NCI-H510A treated with DMSO at 0.1 percent for 48 hours (cell line): ENCODE results near the gene ALK.

Experiments
- DNase-seq: peaks from one replicate; lab custom pipeline; 2025; lab: John Stamatoyannopoulos, UW

Gene ALK

GRCh38 chr2:29485631-29486030, 435.8 kb downstream of the ALK start:
- DNase-seq: no peak

- DNase-seq: no peak
Measured at GRCh38 chr2:29485117-29485516, 436.3 kb downstream of the ALK start.

DNA sequence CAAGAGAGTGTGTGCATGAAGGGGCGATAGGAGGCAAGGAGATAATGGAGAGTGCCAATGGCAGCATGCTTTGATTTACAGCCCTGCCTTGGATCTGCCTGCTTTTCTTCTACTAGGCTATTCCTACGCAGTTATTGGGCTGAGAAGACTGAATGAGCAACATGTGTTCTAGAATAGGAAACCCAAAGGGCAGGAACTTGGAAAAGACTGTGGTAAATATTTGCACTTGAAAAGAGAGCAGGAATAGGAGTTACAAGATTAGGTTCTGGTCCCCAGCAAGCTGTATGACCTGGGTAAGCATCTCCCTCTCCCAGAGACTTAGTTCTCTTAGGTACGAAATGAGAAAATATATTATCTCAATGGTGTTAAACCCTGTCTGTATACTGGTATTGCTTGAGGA, 438.5 kb downstream of the ALK start:
- DNase-seq: no peak

- no peak for DNase-seq
Measured at GRCh38 chr2:29482348-29482747, 439.0 kb downstream of the ALK start.

DNA sequence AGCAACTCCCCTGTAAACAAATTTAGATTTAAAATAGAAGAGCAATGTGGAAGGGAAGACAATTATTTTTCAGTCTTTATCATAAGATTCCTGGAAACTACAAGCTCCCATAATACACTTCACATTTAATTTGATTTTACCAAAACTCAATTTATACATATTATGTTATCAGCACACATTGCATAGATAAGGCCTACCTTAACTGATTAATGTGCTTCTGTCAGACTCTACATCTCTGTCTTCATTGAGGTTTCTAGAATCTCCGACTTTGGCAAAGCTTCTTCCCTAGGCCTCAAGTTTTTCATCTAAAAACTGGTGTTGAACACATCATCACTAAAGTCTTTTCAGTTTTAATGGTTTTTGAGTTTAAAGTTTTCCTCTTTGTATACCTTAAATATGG, 440.1 kb downstream of the ALK start:
- no peak for DNase-seq

DNA sequence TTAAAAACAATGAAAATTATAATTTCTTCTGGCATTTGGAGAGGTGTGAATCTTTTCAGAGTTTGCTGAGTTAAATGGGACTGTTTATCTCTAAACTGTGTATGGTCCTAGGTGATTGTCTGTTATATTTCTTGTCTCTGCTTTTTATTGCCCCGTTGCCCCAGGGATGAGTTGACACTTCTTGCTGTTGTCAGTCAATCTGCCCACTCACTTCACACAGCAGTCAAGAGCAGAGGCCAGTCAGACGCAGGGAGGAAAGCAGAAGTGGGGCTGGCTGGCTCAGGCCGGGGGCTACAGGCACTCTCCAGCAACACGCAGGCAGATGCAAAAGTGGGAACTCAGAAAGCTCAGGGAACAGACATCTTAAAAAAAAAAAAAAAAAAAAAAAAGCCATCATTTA, 441.0 kb downstream of the ALK start:
- DNase-seq: no peak

DNA sequence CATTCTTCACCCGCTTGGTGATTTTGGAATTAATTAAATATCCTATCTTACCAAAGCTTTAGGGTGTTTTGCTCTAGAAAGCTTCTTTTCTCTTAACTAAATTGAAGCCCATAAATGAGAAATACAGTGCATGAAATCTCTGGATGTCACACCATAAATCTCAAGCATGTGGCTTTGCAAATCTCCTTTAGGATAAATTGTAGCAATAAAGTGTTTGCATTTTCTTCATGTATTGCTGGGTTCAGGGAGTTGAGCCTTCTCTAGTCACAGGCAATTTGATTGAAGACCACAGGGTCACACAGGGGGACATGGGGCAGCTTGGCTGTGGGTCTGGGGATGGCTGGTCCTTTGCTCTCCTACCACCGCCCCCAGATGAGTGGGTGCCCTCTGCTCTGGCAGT, 442.0 kb downstream of the ALK start:
- no peak for DNase-seq

DNA sequence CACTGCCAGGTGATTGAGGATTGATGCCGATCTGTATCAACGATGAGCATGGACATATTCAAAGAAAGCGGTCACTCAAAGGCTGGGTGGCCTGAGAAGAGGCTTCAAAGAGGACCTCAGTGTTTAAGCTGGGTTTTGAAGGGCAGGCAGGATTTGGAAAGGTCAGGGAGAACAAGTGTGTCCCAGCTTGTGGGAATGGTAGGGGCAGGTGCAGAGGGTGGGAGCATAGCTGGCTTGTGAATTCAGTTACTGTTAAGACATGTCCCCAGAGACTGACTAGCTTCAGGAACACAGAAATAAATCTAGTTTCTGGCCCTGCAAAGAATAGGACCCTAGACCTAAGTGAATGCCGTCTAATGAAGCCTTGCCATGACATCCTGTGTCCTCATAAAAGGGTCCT, 442.7 kb downstream of the ALK start:
- no peak for DNase-seq

DNA sequence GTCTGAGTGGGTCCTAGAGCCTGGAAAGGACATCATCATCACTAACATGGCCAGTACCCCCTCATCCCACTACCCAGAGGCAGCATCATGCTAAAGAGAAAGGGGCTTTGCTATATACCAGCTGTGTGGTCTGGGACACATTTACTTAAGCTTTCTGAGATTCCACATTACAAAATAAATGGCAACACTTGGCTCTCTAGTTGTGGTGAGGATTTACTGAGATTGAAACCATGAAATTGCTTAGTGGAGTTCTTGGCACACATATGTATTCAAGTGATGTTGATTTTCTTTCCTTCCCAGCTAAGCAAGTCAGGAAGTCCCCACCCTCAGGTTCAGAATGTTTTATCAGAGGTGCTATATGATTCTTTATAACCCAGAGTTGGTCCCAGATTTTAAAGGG, 444.2 kb downstream of the ALK start:
- no peak for DNase-seq

DNA sequence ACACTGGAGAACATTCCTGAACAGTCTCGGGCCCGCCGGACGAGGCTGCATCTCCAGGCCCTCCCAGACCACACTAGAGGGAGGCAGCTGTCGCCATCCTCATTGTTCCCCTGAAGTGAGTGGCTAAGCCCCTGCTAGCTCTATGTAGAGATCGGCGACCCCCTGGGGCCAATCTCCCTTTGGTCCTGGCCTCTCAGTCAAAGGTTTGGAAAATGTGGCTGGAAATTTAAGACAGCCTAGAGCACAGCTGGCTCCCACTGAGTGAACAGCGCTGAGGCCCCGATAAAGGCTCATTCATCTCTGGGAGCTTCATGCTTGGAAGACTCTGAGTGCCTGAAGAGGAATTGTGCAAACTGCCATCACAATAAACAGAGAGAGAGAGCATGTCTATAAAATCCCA, 445.9 kb downstream of the ALK start:
- DNase-seq: peak; percentile 46

DNA sequence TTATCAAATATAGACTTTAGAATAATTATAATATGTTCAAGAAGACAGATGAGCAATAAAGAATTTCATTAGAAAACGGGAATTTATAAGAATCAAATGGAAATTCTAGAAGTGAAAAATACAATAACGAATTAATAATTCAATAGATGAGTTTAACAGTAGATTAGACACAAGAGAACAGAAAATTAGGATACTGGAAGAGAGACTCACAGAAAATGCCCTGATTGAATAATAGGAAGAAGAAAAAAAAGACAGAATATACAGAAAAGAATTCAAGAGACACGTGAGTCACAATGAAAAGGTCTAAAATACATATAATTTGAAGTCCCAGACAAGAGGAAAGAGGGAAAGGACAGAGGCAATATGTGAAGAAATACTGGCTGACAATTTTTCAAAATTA, 451.4 kb downstream of the ALK start:
- DNase-seq: no peak

- no peak for DNase-seq
Measured at GRCh38 chr2:29469516-29469915, 451.9 kb downstream of the ALK start.

DNA sequence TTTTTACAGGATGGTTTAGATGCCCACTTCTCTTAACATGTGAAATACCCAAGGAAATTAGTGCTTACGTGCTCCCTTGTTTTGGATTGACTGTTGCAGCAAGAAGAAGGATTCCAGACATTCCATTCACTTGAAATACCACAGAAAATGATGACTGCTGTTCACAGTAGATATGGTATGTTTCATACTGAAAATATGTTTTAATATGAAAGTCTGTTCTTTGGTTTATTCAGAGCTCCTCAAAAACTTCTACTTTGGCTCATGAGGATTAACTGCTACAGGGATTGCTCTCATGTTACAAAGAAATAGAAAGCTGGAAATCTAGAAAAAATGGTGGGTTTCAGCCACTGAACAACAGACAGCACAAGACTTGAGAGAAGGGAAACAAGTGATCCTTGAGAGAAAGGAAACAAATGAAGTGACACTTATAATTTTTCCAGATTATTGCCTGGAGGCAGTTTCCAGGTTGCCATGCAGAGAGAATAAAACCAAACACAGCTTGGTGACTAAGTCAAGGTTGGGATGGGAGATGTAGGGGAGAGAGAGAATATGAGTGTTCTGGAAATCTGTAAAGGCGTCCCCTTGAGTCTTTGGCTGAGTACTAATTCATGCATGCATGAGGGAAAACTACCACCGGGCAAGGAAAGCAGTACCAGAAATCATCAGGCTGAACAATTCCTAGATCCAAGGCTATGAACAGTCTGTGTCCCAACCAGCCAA, 458.0 kb downstream of the ALK start:
- DNase-seq: no peak

- DNase-seq: no peak
Measured at GRCh38 chr2:29462293-29462692, 459.1 kb downstream of the ALK start.

- no peak for DNase-seq
Measured at GRCh38 chr2:29460190-29460589, 461.2 kb downstream of the ALK start.

DNA sequence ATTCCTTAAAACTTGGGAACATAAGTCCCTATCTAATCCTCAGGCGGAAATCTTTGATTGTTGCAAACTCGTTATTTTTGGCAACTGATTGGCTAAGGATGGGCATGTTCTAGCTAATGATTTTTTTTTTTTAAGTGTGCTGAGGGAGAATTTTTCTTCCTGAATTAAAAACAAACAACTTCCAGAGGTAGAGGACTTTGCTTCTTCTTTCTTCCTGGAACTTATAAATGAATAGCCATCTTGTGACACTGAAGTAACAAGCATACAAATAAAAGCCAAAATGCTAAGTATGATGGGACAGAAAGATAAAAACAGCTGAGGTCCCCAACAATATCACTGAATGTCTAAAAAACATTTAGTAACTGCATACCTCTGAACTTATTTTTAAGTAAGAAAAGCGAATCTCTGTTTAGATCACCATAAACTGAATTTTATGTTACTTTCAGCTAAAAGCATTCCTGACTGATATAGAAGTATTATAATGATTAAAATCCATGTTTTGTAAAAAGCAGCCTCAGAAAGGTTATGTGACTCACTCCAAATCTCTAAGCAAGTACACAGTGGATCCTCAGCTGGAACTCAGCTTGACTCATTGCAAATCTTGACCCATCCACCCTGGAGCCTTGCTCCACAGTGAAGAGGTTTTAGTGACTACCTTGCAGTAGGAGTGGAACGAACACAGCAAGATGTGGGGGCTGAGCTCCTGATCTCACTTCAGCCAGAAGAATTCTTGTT, 461.8 kb downstream of the ALK start:
- DNase-seq: no peak

- DNase-seq: no peak
Measured at GRCh38 chr2:29456429-29456828, 465.0 kb downstream of the ALK start.

GRCh38 chr2:29455200-29455860, 466.1 kb downstream of the ALK start:
- DNase-seq: no peak

DNA sequence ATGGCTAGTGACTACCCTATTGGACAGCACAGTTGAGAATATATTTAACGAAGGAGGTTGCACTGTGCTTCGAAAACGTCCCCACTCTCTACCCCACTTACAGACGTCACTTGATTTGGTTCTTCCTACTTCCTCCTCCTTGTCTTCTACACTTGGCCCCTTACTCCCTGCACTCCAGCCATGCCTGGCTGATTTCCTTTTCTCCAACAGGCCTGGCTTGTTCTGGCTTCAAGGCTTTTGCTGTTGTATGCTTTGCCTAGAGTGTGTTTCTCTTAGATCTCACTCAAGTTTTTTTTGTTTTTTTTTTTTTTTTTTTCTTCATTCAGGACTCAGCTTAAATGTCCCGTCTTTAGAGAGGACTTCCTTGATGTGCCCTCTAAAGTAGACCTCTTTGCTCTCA, 469.4 kb downstream of the ALK start:
- DNase-seq: no peak

DNA sequence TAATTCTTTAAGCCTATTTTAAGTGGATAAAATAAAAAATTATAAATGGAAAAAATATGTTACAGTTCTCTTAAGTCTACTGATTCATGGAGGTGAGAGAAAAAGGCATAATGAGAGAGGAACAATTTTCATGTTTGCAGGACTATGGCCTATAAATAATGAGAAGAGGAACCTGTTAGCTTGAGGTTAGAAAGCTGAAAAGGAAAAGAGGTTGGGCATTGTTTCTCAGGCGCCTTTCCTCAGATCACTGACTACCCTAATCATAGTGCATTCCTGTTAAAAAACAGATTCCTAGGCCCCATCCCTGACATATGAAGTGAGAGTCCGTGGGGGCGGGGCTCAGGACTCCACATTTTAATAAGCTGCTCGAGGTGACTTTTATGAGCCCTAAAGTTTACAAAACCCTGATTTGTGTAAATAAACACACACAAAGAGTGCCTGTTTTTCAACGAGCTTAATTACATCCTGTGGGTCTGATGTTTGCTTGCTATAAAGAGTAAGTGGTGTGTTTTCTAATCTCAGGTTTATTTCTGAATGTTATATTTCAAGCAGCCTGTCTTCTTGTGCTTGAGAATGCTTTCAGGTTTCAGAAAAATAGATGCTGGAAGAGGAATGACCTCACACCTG, 470.7 kb downstream of the ALK start:
- DNase-seq: peak; percentile 7

- DNase-seq: no peak
Measured at GRCh38 chr2:29449499-29449898, 471.9 kb downstream of the ALK start.

DNA sequence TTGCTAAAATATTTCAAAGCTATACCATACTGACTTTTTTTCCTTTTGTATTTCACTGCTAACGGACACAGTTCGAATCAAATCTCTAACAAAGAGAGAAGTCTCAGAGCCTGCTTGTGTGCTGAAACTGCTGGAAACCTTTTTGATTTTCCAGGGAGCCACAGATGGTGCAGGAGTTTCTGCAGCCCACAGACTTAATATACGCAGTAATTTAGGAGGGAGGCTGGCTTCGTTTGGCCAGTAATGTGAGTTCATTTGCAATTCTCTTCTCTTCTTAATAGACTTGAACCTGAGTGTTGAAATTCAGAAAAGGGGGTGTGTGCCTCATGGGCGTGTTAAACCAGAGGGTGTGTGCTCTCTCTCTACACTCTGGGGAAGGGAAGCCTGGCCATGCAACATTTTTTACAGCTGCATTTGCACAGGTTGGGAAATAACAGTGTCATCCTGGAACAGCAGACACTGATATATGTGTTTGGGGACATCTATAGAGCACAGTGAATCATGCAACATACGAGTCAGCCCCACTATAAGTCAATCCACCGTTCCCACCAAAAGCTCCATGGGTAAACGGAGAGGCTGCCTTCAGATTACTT, 473.2 kb downstream of the ALK start:
- DNase-seq: no peak
